ENCODE measurements around the gene C16orf95. TPM values are rescaled to one million over a fixed set of nuclear protein-coding genes. Genes with fewer than 3 reads are reported as not detected.
A peak's percentile ranks its signal among the peaks of the same experiment; 100 is the strongest.

C16orf95 gene
- total RNA-seq, 4 donors from 2014 or later, result 0.54 to 1.3 (median 0.54) TPM; not detected in 1

DNA sequence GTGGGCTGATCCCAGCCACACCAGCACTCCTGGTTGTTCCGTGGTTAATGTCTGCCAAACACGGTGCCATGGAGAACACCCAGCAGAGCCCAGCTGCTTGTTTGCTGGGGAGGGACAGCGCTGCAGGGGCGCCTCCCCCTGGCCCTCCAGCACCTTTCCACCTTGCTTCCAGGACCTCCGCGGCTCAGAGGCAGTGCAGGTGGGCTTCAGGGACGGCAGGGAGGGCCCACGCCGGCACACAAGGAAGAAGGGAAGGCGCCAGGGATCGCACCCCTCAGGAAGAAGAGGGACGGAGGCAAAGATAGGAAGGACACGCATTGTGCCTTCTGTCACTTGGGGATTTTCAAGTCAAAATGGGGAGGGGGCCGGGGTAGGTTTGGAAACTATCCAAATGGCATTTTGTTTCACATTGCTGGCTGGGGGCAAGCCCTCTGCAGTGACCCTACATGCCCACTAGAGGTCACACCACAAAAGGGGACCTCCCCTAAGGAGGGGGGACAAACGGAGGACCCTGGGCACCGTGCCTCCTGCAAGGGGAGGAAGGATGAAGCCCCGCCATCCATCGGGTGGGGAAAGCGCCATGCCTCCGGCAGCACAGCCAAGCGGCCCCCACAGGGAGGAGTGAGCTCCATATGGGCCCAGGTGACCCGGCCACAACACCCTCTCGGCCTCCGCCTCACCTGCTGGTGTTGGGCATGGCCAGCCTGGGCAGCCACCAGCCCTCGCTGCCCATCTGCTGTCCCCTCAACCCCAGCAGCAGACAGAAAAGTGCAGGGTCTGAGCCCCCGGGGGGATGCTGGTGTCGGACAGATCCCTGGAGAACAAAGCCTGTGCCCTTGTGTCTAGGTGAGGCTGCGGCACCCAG lies 7.5 kb upstream of the C16orf95 start:
- DNase-seq, result peak; percentile 28 to 33
- 52 to 57% methylated on average over 15 to 23 of the region's 28 CpGs for WGBS, 2 donors
- Histone ChIP-seq H3K36me3 (peaks cover 0 to 1% of the 10 kb centered on the region in 2 donors), H3K9me3 (no peaks in the 10 kb centered on the region), H3K27me3 (no peaks in the 10 kb centered on the region), H3K27ac (no peak overlapping the region), H3K4me1 (peaks cover 3 to 10% of the 10 kb centered on the region in 2 donors), H3K4me3 (replicated peaks in 1 of 3) (no peak overlapping the region)
- intact Hi-C loops (cut with DNase I), result loop anchor here (10.0 kb wide), 1 partner anchor 310 kb away; no protein-coding TSS in a partner anchor
- TF ChIP-seq POLR2A (IDR thresholded peaks at IDR 0.05) (no peak), CTCF (IDR thresholded peaks at IDR 0.05) (peak; percentile 54 to 80 (median 61))

DNA sequence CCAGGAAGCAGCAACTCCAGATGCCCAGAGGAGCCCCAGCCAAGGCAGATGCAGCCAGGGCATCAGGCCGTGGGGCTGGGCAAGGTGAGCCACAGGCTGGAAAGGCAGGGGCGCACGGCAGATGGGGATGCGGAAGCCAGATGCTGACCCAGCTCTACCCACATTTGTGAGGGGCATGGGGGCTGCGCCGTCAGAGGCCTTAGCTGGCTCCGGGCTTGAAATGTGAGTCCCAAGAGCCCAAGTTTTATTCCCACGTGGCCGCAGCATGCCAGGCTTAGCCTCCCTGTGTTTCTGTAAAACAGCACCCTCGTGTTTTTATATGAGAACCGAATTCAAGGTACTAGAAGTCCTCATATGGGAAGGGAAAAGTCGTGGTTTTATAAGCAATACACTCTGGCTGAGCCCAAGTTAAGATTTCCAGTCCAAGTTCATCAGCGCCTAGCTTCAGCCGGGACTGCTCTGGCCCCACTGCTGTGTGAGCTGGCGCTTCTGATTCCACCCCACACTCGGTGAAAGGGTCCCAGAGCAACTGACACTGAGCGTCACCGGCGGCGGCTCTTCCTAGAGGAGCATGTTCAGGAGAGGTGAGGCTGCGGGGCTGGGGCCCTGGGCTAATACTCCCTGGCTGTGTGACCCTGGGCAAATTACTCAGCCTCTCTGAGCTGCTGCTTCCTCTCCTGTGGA lies 6.7 kb upstream of the C16orf95 start:
- Histone ChIP-seq H3K27ac (no peak overlapping the region), H3K4me1 (peaks cover 3 to 10% of the 10 kb centered on the region in 2 donors), H3K9me3 (no peaks in the 10 kb centered on the region), H3K4me3 (replicated peaks in 1 of 3) (no peak overlapping the region), H3K27me3 (no peaks in the 10 kb centered on the region), H3K36me3 (no peaks in the 10 kb centered on the region)
- no peak for DNase-seq
- intact Hi-C loops (cut with DNase I), result loop anchor here (10.0 kb wide), 1 partner anchor 311 kb away; no protein-coding TSS in a partner anchor
- TF ChIP-seq POLR2A (IDR thresholded peaks at IDR 0.05) (no peak), CTCF (IDR thresholded peaks at IDR 0.05) (no peak)
- WGBS, 2 donors, result 92 to 96% methylated on average over 19 to 21 of the region's 21 CpGs

DNA sequence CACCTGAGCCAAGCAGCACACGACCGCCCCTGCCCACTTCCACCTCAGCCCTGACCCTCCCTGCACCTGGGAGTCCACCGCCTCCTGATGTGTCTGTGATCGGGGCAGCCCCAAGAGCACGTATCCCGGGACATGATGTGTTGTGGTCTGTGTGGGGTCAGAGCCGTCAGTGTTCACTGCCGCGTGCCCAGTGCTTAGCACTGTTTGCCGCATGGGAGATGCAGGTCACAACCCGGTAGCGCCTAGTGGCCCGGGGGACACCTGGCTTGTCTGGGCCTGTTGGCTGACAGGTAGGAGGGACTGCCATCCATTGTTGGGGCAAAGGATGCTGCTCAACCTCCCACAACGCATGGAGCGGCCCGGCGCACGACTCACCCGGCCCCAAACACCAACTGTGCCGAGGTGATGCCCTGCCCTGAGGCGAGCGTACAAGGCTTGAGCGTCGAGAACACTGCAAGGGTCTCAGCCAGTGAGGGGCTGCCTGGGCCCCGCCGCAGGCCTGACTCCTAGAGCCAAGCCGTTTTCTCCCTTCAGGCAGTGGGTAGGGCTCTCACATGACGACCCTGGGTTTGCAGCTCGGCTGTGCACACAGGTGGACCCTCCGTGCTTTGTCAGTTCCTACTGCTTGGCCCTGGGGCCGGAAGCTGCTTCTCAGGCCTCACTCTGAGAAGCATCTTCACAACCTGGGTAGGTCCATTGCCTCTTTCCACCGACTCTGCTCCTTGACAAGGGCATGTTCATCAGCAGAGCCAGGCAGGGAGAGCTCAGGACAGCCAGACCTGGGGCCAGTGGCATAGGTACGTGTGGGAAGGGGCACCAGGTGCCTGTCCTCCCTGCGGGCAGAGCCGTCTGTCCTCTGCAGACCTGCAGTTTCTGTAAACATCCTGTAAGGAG lies 5.9 kb upstream of the C16orf95 start:
- H3K4me1 ChIP-seq, result peaks cover 6 to 14% of the 10 kb centered on the region in 2 donors
- no peak overlapping the region for H3K4me3 ChIP-seq (replicated peaks in 1 of 3)
- no peaks in the 10 kb centered on the region for H3K36me3 ChIP-seq
- TF ChIP-seq POLR2A (IDR thresholded peaks at IDR 0.05) (no peak), CTCF (IDR thresholded peaks at IDR 0.05) (no peak)
- DNase-seq, result no peak
- H3K27ac ChIP-seq, result no peak overlapping the region
- intact Hi-C loops (cut with DNase I), result loop anchor here (10.0 kb wide), 1 partner anchor 312 kb away; no protein-coding TSS in a partner anchor
- 89 to 92% methylated on average over 12 to 25 of the region's 35 CpGs for WGBS, 2 donors
- H3K9me3 ChIP-seq, result no peaks in the 10 kb centered on the region
- H3K27me3 ChIP-seq, result no peaks in the 10 kb centered on the region

DNA sequence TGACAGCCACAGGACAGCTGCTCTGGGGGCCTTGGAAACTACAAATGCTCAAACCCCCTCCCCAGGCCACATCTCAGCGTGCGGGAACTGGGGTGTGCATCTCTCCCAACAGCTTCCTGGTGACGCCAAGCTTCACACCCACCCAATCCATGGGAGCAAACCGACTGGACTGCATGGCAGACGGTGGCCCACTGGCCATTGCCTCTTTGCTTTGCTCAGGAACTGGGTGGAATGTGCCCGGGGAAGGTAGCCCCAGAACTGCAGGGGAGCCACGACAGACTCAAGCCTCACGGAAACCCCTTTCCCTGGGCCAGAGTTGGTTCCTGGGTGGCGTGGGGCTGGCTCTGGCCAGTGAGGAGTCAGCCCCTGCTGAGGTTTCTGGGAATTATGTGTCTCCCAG lies 5.2 kb upstream of the C16orf95 start:
- H3K9me3 ChIP-seq, result no peaks in the 10 kb centered on the region
- intact Hi-C loops (cut with DNase I), result loop anchor here (10.0 kb wide), 1 partner anchor 312 kb away; no protein-coding TSS in a partner anchor

More for the DNA sequence above, 5.2 kb upstream of the C16orf95 start:
- DNase-seq, result no peak
- Histone ChIP-seq H3K4me3 (replicated peaks in 1 of 3) (no peak overlapping the region), H3K36me3 (no peaks in the 10 kb centered on the region), H3K27ac (no peak overlapping the region), H3K4me1 (peaks cover 8 to 16% of the 10 kb centered on the region in 2 donors), H3K27me3 (no peaks in the 10 kb centered on the region)
- TF ChIP-seq POLR2A (IDR thresholded peaks at IDR 0.05), result no peak
- 70 to 87% methylated on average over 4 to 6 of the region's 9 CpGs for WGBS, 2 donors
